Body of pancreas (tissue), 4 donors: ENCODE data around the gene KCNMB2.

Experiments
- CTCF ChIP-seq, 7 experiments: fragments of 450-650 bp in 4 of 7; fragments of 200-600 bp in 3 of 7; sonication (generic) in 3 of 7; IDR thresholded peaks; one replicate each; pipeline ENCODE4 v1.5.1; 2016 to 2019; ENCODE audit warnings: antibody characterized with exemption in 7 of 7
- POLR2A ChIP-seq, 3 donors: fragments of 450-650 bp; IDR thresholded peaks; one replicate each; pipeline ENCODE4 v1.6.1; 2016; ENCODE audit warnings: antibody characterized with exemption in 3 of 3, mild to moderate bottlenecking in 2 of 3

DNA sequence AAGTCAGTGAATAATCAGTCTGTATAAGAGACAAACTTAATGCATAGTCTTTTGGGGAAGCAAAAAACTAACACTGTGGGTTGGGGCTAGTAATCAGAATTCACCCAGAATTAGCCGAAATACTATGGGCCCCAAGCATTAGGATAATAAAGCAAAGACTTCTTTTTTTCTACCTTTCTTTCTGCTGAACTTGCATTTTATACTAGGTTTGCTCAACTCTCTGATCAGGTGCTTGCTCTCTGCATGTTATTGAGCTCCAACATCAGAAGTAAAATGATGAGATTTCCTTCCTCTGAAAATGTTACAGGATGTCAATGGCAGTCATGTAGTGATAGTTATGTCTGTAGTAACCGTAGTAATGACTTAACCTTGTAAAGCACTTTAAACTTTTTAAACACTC lies 216.6 kb downstream of the KCNMB2 start:
- no peak for TF ChIP-seq CTCF (IDR thresholded peaks at IDR 0.05)
- no peak for TF ChIP-seq POLR2A (IDR thresholded peaks at IDR 0.05)
